Measurements from ENCODE around the gene MEF2D. TPM values are rescaled to one million over a fixed set of nuclear protein-coding genes. Genes with fewer than 3 reads are reported as not detected.

MEF2D gene
- total RNA-seq, 1 donor from 2014 or later, result 106 TPM

DNA sequence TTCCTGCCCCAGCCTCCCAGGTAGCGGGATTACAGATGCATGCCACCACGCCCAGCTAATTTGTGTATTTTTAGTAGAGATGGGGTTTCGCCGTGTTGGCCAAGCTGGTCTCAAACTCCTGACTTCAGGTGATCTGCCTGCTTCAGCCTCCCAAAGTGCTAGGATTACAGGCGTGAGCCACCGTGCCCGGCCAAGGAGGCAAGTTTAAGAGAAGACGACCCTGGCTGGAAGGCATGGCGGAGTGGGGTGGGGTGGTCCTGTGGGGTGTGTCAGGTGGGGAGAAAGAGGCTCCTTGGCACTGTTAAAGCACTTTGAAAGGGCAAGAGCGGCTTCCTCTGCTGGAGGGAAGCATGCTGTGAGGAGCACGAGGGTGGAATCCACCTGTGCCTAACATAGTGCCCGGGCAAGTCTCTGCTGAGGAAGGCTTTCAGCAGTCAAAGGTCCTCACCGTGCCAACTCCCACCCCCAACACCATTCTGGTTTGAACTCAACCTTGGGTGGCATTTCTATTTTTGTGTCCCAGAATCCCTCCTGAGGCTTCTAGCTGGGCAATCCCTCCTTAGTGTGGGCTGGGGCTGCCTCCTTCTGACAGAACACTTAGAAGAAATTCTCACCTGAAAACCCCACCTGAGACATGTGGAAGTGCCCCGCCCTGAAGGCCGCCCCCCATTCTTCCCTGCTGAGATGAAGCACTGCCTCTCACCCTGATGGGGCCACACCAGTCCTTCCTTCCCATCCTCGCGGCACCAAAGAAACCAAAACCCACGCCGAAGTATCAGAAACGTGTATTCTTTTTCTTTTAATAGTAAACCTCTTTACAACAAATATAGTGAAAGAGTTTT lies 37.4 kb downstream of the MEF2D start:
- peak overlapping the region; percentile 73 to 75 for H3K27ac ChIP-seq
- H3K4me3 ChIP-seq, result peak overlapping the region in 1 of 2 donors; percentile 30
- intact Hi-C loops (cut with DNase I), result no loop called here
- DNase-seq (ENCODE audit: low spot score in 2 of 2), result no peak
- TF ChIP-seq, protein P1, sequence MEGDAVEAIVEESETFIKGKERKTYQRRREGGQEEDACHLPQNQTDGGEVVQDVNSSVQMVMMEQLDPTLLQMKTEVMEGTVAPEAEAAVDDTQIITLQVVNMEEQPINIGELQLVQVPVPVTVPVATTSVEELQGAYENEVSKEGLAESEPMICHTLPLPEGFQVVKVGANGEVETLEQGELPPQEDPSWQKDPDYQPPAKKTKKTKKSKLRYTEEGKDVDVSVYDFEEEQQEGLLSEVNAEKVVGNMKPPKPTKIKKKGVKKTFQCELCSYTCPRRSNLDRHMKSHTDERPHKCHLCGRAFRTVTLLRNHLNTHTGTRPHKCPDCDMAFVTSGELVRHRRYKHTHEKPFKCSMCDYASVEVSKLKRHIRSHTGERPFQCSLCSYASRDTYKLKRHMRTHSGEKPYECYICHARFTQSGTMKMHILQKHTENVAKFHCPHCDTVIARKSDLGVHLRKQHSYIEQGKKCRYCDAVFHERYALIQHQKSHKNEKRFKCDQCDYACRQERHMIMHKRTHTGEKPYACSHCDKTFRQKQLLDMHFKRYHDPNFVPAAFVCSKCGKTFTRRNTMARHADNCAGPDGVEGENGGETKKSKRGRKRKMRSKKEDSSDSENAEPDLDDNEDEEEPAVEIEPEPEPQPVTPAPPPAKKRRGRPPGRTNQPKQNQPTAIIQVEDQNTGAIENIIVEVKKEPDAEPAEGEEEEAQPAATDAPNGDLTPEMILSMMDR (IDR thresholded peaks at IDR 0.05), result no peak
- peaks cover 17 to 24% of the 10 kb centered on the region in 2 donors for H3K36me3 ChIP-seq
- no peaks in the 10 kb centered on the region for H3K27me3 ChIP-seq
- no peaks in the 10 kb centered on the region for H3K9me3 ChIP-seq
- peaks cover 34 to 50% of the 10 kb centered on the region in 2 donors for H3K4me1 ChIP-seq

DNA sequence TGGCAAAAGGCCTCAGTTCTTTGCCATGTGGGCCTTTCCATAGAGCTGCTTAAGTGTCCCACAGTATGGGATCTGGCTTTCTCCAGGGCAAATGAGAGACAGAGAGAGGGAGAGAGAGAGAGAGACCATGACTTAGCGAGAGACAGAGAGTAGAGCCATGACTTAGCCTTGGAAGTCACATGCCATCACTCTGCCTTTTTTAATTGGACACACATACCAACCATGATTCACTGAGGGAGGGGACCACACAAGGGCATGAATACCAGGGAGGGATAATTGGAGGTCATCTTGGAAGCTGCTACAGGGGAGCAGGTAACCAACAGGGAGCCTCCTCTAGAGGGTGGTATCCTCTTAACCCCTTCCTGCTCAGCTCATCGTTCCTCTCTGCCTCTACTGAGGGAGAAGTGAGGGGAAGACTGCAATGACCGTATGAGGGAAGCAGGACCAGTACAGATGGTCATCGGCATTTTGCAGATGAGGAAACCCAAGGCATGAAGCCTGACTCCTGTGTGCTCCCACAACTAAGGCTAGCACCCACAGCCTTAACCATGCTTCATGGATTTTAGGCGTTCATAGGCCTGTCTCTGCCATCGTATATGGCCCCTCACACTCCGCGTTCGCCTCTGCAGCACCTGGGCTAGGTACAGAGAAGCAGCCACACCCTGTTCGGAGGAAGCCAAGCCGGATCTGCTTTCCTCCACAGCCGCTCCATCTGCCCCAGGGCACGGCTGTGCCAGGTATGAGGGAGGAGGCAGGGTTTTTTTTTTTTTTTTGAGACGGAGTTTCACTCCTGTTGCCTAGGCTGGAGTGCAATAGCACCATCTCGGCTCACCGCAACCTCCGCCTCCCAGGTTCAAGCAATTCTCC lies 38.6 kb downstream of the MEF2D start:
- peak overlapping the region; percentile 56 to 70 for H3K27ac ChIP-seq
- peaks cover 39 to 53% of the 10 kb centered on the region in 2 donors for H3K4me1 ChIP-seq

DNA sequence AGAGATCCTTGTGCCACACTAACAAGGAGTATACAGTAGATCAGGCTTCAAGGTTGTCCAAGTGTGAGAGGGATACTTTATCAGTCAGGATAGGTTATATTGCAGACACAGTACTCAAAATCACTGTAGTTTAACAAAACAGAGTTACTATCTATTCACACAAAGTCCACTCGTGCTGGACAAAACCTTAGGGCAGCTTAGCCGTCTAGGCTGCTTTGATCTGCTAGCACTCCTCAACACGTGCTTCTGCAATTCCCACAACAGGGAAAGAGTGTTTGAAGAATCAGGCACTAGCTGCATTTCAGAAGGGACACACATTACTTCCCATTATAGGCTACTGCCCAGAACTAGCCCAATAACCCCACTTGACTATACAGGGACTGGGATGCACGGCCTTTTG lies 39.5 kb downstream of the MEF2D start:
- no peaks in the 10 kb centered on the region for H3K9me3 ChIP-seq
- H3K36me3 ChIP-seq, result peaks cover 0 to 6% of the 10 kb centered on the region in 2 donors
- no peaks in the 10 kb centered on the region for H3K27me3 ChIP-seq
- H3K27ac ChIP-seq, result peak overlapping the region; percentile 56 to 70
- TF ChIP-seq, protein P1 (IDR thresholded peaks at IDR 0.05), result no peak
- H3K4me1 ChIP-seq, result peaks cover 30 to 49% of the 10 kb centered on the region in 2 donors
- no peak overlapping the region for H3K4me3 ChIP-seq
- intact Hi-C loops (cut with DNase I), result no loop called here
- no peak for DNase-seq (ENCODE audit: low spot score in 2 of 2)

More for the DNA sequence above, 38.6 kb downstream of the MEF2D start:
- Histone ChIP-seq H3K4me3 (no peak overlapping the region), H3K9me3 (no peaks in the 10 kb centered on the region), H3K27me3 (no peaks in the 10 kb centered on the region), H3K36me3 (peaks cover 6 to 12% of the 10 kb centered on the region in 2 donors)
- TF ChIP-seq, protein P1 (IDR thresholded peaks at IDR 0.05), result no peak
- DNase-seq (ENCODE audit: low spot score in 2 of 2), result no peak
- intact Hi-C loops (cut with DNase I), result no loop called here

DNA sequence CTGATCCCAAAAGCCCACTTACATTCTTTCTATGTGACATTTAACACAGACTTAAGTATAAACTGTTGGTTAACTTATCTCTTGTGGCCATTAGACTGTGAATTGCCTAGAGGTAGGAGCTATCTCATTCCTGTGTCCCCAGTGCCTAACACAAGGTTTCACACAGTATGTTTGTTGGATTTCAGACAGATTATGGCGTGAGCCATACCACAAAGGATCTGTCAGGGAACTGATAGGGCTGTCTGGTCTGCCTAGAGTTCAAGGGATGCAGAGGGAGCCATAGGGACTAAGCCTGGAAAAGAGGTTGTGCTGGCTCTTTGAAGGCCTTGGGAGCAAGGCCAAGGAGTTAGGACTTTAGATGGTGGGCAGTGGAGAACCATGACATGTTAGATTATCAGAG lies 40.0 kb downstream of the MEF2D start:
- no peaks in the 10 kb centered on the region for H3K27me3 ChIP-seq
- peaks cover 0 to 2% of the 10 kb centered on the region in 2 donors for H3K36me3 ChIP-seq
- no peak overlapping the region for H3K4me3 ChIP-seq
- intact Hi-C loops (cut with DNase I), result no loop called here
- peaks cover 26 to 43% of the 10 kb centered on the region in 2 donors for H3K4me1 ChIP-seq
- no peak for DNase-seq (ENCODE audit: low spot score in 2 of 2)
- TF ChIP-seq, protein P1 (IDR thresholded peaks at IDR 0.05), result no peak
- no peaks in the 10 kb centered on the region for H3K9me3 ChIP-seq
- H3K27ac ChIP-seq, result peak overlapping the region; percentile 56 to 70

DNA sequence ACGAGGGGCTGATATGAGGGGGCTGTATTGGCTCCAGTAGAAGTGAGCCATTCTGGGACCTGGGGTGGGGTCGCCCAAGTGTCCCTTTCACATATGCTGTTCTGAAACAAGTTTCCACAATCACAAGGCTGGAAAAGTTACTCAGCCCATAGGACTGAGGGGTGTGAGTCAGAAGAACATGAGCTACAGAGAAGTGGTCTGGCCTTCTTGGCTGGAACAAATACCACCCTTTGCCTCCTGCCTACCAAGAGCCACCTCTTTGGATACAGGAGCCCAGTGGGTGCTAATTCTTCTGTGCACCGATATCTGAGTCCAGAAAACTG lies 42.4 kb downstream of the MEF2D start:
- H3K9me3 ChIP-seq, result no peaks in the 10 kb centered on the region
- H3K27ac ChIP-seq, result peak overlapping the region; percentile 98 to 99
- peaks cover 5 to 20% of the 10 kb centered on the region in 2 donors for H3K4me1 ChIP-seq
- H3K36me3 ChIP-seq, result no peaks in the 10 kb centered on the region
- no peak overlapping the region for H3K4me3 ChIP-seq
- H3K27me3 ChIP-seq, result no peaks in the 10 kb centered on the region
- DNase-seq (ENCODE audit: low spot score in 2 of 2), result no peak
- TF ChIP-seq, protein P1 (IDR thresholded peaks at IDR 0.05), result no peak
- intact Hi-C loops (cut with DNase I), result loop anchor here (5.0 kb wide), 2 partner anchors 199 to 269 kb away; partner anchors contain the start of genes ISG20L2 and METTL25B
